Suprapubic skin (tissue), 4 donors: ENCODE measurements around the gene CLCF1. TPM values are rescaled to one million over a fixed set of nuclear protein-coding genes. Genes with fewer than 3 reads are reported as not detected.
"Not testable (repeated sequence)": the region's sequence is repeated elsewhere in the genome, so short reads cannot be mapped to it uniquely, and the experiment has no call there.

Experiments used
- DNase-seq, 2 donors: peaks; one replicate each; pipeline ENCODE4 v3.0.0-alpha.2; 2019; ENCODE audit warnings: low spot score in 2 of 2
- H3K27ac ChIP-seq: fragments of 200-600 bp; sonication (generic); one replicate; pipeline ENCODE4 v1.5.1; 2019
- H3K27me3 ChIP-seq: fragments of 200-600 bp; sonication (generic); one replicate; pipeline ENCODE4 v1.5.1; 2019
- H3K36me3 ChIP-seq: fragments of 200-600 bp; sonication (generic); one replicate; pipeline ENCODE4 v1.5.1; 2019
- H3K4me1 ChIP-seq: fragments of 200-600 bp; sonication (generic); one replicate; pipeline ENCODE4 v1.5.1; 2019
- H3K4me3 ChIP-seq: fragments of 200-600 bp; sonication (generic); one replicate; pipeline ENCODE4 v1.5.1; 2019; ENCODE audit warnings: mild to moderate bottlenecking
- H3K9me3 ChIP-seq: fragments of 200-600 bp; sonication (generic); one replicate; pipeline ENCODE4 v1.5.1; 2019
- EP300 ChIP-seq: sonication (generic); formaldehyde crosslinking; IDR thresholded peaks from one replicate; pipeline ENCODE4 v1.6.1; 2017; ENCODE audit warnings: antibody characterized with exemption
- POLR2A ChIP-seq, 2 donors: fragments of 450-650 bp; IDR thresholded peaks; one replicate each; pipeline ENCODE4 v1.6.1; 2017; ENCODE audit warnings: antibody characterized with exemption in 2 of 2, mild to moderate bottlenecking in 2 of 2, moderate library complexity in 2 of 2
- POLR2AphosphoS5 ChIP-seq, 3 donors: sonication (generic); formaldehyde crosslinking; IDR thresholded peaks; one replicate each; pipeline ENCODE4 v1.6.1; 2017; ENCODE audit warnings: antibody characterized with exemption in 3 of 3
- WGBS: methylation state at CpG from one replicate; pipeline ENCODE4 v1.1.5; 2018; 5-methylcytosine and 5-hydroxymethylcytosine counted together
- total RNA-seq, 4 donors: library from RNA; depleted of rRNA; stranded (reverse); fragments of >200 nt; gene quantifications; one replicate each; pipeline ENCODE4 v1.1.0, GENCODE V29; 2016
- TF ChIP-seq, protein P1 (sequence below), 2 donors: fragments of 200-600 bp in 1 of 2; fragments of 450-650 bp in 1 of 2; sonication (generic) in 1 of 2; IDR thresholded peaks; one replicate each; pipeline ENCODE4 v1.5.1; 2016 to 2019; ENCODE audit warnings: antibody characterized with exemption in 2 of 2, mild to moderate bottlenecking in 1 of 2, moderate library complexity in 1 of 2

CLCF1 gene
- total RNA-seq, 4 donors from 2014 or later = 2.7 to 5.5 (median 4.0) TPM

DNA sequence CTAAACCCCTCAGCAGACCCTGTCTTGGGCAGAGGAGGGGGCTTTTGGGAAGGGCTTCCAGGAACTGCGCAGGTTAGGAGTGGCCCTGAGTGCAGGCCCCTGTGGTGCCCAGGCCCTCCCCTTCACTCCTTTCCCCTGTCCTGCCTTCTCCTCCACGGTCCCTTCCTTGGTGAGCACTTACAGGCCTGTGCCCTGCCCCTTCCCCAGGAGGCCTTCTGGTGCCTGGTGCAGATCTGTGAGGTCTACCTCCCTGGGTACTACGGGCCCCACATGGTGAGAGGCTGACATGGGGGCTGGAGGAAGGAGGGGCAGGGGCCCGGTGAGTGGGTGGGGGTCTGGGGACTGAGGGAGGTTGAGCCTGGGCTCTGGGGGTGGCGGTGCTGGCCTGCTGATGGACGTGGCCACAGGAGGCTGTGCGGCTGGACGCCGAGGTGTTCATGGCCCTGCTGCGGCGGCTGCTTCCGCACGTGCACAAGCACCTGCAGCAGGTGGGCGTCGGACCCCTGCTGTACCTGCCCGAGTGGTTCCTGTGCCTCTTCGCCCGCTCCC is 33.1 kb upstream of the CLCF1 start:
- no peak overlapping the region for H3K4me3 ChIP-seq
- H3K4me1 ChIP-seq = peaks cover 41% of the 10 kb centered on the region
- H3K27me3 ChIP-seq = peaks cover 30% of the 10 kb centered on the region
- no peaks in the 10 kb centered on the region for H3K9me3 ChIP-seq
- no peak for DNase-seq
- H3K36me3 ChIP-seq = no peaks in the 10 kb centered on the region
- TF ChIP-seq EP300 (no peak), POLR2A (IDR thresholded peaks at IDR 0.05) (no peak), POLR2AphosphoS5 (IDR thresholded peaks at IDR 0.05) (no peak)
- TF ChIP-seq, protein P1, sequence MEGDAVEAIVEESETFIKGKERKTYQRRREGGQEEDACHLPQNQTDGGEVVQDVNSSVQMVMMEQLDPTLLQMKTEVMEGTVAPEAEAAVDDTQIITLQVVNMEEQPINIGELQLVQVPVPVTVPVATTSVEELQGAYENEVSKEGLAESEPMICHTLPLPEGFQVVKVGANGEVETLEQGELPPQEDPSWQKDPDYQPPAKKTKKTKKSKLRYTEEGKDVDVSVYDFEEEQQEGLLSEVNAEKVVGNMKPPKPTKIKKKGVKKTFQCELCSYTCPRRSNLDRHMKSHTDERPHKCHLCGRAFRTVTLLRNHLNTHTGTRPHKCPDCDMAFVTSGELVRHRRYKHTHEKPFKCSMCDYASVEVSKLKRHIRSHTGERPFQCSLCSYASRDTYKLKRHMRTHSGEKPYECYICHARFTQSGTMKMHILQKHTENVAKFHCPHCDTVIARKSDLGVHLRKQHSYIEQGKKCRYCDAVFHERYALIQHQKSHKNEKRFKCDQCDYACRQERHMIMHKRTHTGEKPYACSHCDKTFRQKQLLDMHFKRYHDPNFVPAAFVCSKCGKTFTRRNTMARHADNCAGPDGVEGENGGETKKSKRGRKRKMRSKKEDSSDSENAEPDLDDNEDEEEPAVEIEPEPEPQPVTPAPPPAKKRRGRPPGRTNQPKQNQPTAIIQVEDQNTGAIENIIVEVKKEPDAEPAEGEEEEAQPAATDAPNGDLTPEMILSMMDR (IDR thresholded peaks at IDR 0.05) = no peak
- H3K27ac ChIP-seq = no peak overlapping the region
- WGBS = 74% methylated on average over 3 of the region's 18 CpGs

DNA sequence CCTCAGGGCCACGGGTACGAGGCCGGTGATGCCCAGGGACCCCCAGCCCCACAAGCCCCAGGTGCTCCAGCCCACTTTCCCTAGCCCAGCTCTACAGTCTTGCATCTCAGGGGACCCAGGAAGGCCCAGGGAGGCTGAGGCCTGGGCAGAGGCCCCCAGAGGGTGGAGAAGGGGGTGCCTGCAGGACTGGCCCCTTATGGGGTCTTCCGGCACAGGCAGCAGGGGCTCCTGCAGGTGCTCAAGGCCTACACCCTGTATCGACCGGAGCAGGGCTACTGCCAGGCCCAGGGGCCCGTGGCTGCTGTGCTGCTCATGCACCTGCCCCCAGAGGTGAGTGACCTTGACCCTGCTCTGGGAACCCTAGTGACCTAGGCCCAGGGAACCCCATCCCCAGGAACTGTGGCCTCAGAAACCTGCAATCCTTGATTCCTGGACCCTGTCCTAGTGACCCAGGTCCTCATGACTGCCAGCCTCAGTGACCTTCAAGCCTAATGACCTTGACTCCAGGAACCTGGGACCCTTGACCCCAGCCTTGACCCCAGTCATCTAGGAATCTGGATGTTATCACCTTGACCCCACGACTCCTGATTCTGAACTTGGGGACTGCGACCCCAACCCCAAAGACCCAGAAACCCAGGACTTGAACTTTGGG is 32.4 kb upstream of the CLCF1 start:
- no peak overlapping the region for H3K4me3 ChIP-seq
- H3K36me3 ChIP-seq = no peaks in the 10 kb centered on the region
- H3K9me3 ChIP-seq = no peaks in the 10 kb centered on the region
- no peak for TF ChIP-seq POLR2AphosphoS5 (IDR thresholded peaks at IDR 0.05)
- TF ChIP-seq EP300 = no peak
- no peak for TF ChIP-seq POLR2A (IDR thresholded peaks at IDR 0.05)
- TF ChIP-seq, protein P1 (IDR thresholded peaks at IDR 0.05) = no peak
- no peak for DNase-seq
- 93% methylated on average over 6 of the region's 9 CpGs for WGBS
- H3K4me1 ChIP-seq = peaks cover 45% of the 10 kb centered on the region
- peaks cover 25% of the 10 kb centered on the region for H3K27me3 ChIP-seq
- H3K27ac ChIP-seq = no peak overlapping the region

DNA sequence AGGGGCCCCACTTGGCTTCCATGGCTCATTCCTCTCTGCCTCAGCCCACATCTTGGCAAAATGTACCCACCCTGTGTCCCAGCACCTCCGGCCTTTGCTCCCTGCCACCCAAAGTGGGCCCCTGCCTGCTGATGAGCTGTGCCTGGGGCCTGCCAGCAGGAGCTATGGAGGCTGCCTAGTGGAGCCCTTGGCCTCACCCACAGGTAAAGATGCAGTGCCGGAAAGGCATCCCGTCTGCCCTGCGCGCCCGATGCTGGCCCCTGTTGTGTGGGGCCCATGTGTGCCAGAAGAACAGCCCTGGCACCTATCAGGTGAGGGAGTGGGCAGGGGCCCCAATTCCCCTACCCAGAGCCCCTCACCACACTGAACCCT is 31.8 kb upstream of the CLCF1 start:
- Histone ChIP-seq H3K9me3 (no peaks in the 10 kb centered on the region), H3K27me3 (peaks cover 19% of the 10 kb centered on the region), H3K36me3 (no peaks in the 10 kb centered on the region), H3K4me1 (peaks cover 51% of the 10 kb centered on the region), H3K4me3 (no peak overlapping the region), H3K27ac (no peak overlapping the region)
- no peak for DNase-seq
- TF ChIP-seq POLR2AphosphoS5 (IDR thresholded peaks at IDR 0.05) (no peak), POLR2A (IDR thresholded peaks at IDR 0.05) (no peak), EP300 (no peak)
- TF ChIP-seq, protein P1 (IDR thresholded peaks at IDR 0.05) = no peak
- 80% methylated on average over 6 of the region's 6 CpGs for WGBS

DNA sequence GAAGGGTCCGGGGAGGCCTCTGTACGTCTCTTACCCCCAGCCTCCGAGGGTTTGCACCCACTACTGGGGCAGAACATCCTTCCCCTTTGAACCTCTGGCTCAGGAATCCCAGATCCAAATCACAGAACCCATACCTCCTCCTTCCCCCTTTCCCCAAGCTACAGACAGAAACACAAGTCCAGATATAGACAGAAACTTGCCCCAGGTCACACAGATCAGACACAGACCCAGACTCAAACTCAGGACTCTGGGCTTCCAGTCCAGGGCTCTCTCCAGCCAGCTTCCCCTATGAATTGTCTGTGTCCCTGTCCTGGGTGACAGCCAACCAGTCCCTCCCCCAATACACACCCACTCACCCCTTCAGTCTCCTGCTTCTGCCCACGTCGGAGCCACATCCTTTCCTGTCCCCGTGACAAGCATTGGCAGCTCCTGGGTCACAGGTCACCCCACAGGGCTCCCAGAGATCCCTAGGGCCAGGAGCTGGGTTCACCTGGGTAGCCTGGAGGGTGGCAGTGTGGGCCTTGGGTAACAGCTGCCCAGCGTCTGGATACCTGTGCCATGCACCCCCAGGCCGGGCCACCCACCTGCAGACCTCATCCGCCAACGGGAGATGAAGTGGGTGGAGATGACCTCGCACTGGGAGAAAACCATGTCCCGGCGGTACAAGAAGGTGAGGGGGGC is 31.3 kb upstream of the CLCF1 start:
- Histone ChIP-seq H3K36me3 (peaks cover 3% of the 10 kb centered on the region), H3K9me3 (no peaks in the 10 kb centered on the region), H3K4me1 (peaks cover 51% of the 10 kb centered on the region), H3K27me3 (peaks cover 18% of the 10 kb centered on the region), H3K27ac (no peak overlapping the region), H3K4me3 (peak overlapping the region; percentile 6)
- WGBS = 55% methylated on average over 11 of the region's 13 CpGs
- DNase-seq = no peak
- TF ChIP-seq POLR2AphosphoS5 (IDR thresholded peaks at IDR 0.05) (no peak), POLR2A (IDR thresholded peaks at IDR 0.05) (no peak), EP300 (no peak)
- TF ChIP-seq, protein P1 (IDR thresholded peaks at IDR 0.05) = no peak

DNA sequence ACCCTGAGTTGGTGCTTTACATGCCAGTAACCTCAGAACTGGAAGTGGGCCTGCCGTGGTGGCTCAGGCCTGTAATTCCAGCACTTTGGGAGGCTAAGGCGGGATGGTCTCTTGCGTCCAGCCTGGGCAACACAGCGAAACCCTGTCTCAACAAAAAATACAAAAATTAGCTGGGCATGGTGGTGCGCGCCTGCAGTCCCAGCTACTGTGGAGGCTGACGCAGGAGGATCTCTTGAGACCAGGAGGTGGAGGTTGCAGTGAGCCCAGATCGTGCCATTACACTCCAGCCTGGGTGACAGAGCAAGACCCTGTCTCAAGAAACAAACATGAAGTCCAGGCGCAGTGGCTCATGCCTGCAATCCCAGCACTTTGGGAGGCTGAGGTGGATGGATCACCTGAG is 29.7 kb upstream of the CLCF1 start:
- Histone ChIP-seq H3K4me1 (peaks cover 47% of the 10 kb centered on the region), H3K36me3 (peaks cover 19% of the 10 kb centered on the region)
- not testable (repeated sequence) for H3K27me3 ChIP-seq, H3K9me3 ChIP-seq, H3K27ac ChIP-seq, H3K4me3 ChIP-seq, DNase-seq
- 93% methylated on average over 9 of the region's 9 CpGs for WGBS

DNA sequence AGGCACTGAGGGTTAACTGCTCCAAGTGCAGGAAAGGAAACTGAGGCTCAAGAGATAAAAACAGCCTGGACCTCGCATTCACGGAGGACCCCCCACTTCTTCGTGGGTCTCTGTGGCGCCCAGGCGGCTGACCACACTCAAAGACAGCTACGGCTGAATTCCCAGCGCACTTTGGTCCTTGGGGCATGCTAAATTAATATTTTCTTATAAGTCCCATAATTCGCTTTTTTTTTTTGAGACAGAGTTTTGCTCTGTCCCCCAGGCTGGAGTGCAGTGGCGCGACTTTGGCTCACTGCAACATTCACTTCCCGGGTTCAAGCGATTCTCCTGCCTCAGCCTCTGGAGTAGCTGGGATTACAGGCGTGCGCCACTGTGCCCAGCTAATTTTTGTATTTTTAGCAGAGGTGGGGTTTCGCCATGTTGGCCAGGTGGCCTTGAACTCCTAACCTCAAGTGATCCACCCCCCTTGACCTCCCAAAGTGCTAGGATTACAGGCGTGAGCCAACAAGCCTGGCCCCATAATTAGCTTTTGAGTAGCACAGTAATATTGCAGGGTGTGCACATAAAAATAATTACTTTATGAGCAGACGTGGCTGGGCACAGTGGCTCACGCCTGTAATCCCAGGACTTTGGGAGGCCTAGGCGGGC is 28.9 kb upstream of the CLCF1 start:
- Histone ChIP-seq H3K36me3 (peaks cover 27% of the 10 kb centered on the region), H3K4me3 (peak overlapping the region; percentile 90), H3K27ac (peak overlapping the region; percentile 96), H3K4me1 (peaks cover 42% of the 10 kb centered on the region)
- not testable (repeated sequence) for H3K27me3 ChIP-seq, H3K9me3 ChIP-seq, DNase-seq
- 42% methylated on average over 19 of the region's 19 CpGs for WGBS
